ENCODE data around the gene VPS18.
A peak's percentile ranks its signal among the peaks of the same experiment; 100 is the strongest.

The VPS18 gene

DNA sequence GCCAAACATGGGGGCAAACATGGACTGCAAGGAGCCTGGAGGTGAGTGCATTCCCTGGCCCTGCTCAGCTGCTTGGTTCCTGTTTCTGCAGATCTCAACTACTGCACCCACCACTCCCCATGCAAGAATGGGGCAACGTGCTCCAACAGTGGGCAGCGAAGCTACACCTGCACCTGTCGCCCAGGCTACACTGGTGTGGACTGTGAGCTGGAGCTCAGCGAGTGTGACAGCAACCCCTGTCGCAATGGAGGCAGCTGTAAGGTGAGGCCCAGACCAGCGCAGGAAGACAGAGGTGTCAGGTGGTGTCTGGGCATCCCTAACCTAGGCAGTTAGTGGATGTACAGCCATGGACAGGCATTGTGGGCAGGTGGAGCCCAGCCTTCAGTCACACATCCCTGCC, 40.2 kb downstream of the VPS18 start:
- DNase-seq (ENCODE audit: low read depth in 3 of 3) = no peak

DNA sequence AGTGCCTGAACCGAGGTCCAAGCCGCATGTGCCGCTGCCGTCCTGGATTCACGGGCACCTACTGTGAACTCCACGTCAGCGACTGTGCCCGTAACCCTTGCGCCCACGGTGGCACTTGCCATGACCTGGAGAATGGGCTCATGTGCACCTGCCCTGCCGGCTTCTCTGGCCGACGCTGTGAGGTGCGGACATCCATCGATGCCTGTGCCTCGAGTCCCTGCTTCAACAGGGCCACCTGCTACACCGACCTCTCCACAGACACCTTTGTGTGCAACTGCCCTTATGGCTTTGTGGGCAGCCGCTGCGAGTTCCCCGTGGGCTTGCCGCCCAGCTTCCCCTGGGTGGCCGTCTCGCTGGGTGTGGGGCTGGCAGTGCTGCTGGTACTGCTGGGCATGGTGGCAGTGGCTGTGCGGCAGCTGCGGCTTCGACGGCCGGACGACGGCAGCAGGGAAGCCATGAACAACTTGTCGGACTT, 42.0 kb downstream of the VPS18 start:
- no peak for DNase-seq (ENCODE audit: low read depth in 3 of 3)

DNA sequence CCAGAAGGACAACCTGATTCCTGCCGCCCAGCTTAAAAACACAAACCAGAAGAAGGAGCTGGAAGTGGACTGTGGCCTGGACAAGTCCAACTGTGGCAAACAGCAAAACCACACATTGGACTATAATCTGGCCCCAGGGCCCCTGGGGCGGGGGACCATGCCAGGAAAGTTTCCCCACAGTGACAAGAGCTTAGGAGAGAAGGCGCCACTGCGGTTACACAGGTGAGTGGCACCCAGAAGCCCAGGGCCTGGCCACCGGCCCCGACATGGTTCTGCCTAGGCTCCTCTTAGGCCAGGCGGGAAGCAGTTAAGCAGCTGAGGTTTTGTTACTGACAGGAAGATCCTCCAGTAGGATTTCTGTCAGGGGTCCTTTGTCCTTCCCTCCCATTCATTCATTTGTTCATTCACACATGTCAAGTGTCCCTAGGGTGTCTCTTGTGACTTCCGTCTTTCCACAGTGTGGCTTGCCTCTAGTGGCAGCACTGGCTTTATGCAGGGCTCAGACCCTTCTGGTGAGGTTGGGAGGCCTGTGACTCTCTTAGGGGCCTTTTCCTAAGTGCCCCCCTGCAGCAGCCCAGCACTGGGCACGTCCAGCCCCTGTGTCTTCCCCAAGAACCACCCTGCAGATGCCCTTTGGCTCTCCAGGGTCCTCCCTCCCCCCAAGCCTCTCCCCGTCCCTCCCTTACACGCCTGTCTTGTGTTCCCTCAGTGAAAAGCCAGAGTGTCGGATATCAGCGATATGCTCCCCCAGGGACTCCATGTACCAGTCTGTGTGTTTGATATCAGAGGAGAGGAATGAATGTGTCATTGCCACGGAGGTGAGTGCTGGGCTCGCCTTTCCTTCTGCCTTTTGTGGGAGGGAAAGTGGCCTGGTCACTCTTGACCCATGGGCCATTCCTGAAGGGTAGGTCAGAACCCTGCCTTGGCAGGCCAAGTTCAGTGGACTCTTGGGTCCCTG, 42.7 kb downstream of the VPS18 start:
- DNase-seq (ENCODE audit: low read depth in 3 of 3) = no peak

DNA sequence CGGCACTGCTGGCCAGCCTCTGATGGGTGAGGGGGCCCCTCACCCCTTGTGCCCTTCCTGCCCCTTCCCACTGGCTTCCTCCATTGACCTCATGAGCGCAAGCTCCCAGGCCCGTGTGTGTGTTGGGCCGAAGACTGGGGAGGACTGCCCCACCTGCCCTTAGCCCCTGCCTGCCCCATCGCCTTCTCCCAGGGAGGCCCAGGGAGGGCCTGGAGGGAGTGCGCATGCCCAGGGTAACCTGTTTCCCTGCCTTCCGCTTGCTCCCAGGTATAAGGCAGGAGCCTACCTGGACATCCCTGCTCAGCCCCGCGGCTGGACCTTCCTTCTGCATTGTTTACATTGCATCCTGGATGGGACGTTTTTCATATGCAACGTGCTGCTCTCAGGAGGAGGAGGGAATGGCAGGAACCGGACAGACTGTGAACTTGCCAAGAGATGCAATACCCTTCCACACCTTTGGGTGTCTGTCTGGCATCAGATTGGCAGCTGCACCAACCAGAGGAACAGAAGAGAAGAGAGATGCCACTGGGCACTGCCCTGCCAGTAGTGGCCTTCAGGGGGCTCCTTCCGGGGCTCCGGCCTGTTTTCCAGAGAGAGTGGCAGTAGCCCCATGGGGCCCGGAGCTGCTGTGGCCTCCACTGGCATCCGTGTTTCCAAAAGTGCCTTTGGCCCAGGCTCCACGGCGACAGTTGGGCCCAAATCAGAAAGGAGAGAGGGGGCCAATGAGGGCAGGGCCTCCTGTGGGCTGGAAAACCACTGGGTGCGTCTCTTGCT, 43.7 kb downstream of the VPS18 start:
- DNase-seq (ENCODE audit: low read depth in 3 of 3) = no peak

DNA sequence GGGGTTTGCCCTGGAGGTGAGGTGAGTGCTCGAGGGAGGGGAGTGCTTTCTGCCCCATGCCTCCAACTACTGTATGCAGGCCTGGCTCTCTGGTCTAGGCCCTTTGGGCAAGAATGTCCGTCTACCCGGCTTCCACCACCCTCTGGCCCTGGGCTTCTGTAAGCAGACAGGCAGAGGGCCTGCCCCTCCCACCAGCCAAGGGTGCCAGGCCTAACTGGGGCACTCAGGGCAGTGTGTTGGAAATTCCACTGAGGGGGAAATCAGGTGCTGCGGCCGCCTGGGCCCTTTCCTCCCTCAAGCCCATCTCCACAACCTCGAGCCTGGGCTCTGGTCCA, 44.3 kb downstream of the VPS18 start:
- no peak for DNase-seq (ENCODE audit: low read depth in 3 of 3)

DNA sequence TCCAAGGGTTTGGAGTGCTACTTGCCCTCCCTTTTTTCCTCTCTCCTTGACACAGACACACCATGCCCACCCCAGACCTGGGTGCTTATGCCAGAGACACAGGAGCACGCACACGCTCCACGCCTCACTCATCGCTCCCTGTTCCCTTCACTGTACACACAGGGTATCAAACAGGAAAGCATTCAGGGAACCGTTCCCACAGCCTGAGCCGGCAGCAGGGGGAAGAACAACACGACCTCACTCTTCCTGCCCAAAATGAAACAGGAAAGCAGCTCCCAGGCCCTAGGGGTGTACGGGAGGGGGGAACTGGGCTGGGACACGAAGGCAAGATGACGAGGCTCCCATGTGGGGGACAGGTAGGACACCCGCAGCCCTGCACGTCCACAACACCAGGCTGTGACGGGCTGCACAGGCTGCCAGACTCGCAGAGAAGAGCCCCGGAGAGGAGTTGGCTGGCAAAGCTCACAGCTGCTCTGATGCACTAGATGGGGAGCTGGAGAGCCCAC, 46.1 kb downstream of the VPS18 start:
- DNase-seq (ENCODE audit: low read depth in 3 of 3) = no peak

DNA sequence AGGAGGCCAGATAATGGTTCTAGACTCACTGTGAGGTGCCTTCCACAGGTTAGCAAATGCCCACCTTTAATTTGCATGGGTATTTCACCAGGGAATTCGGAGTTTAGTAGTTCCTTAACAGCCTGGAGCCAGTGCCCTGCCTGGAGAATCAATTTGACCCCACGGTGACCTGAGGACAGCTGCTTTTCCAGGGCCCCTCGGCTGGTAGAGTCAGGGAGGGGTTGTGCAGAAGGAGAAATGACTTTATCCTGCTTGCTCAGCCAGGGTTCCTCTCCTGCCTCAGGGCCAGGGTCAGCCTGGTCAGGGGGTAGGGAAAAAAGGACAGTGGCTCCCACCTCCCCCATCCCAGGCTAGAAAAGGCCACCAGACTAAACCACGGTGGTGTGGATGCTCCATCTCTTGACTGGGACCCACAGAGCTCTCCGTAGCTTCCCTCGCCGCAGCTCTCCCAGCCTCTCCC, 46.8 kb downstream of the VPS18 start:
- DNase-seq (ENCODE audit: low read depth in 3 of 3) = no peak

DNA sequence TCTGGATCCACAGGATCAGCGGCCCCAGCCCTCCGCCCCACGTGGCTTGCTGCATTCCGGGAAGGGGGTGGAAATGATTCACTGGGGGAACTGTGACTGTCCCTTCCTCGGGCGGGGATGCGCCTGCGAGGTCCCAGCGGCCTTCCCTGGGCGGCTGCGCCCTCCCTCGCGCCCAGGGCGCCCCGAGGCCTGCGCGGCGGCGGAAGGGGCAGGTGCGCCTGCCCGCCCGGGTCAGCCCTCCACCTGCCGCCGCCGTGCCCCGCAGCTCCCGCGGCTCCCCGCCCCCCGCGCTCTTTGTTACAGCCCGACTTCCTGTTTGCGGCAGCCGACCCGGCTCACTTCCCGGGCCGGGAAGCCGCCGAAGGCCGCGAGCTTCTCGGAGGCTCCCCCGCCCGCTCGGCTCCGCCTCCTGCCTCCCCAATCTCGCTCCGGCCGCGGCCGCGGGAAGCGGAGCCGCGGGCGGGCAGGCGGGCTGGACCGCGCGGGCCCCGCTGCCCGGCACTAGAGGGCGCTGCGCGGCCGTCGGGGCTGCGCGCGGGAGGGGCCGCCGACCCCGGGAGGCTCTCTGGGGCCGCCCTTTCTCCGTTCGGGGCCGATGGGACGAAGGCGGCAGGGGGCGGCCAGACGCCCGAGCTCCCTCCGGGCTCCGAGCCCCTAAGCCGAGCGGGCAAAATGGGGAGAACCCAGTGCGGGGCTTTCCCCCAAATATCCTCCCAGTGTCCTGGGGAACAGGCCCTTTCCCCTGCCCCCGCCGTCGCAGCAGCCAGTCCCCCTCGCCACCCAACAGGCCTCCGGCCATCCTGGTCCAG, 47.5 kb downstream of the VPS18 start:
- peak; percentile 37 to 63 (median 39) for DNase-seq (ENCODE audit: low read depth in 3 of 3)

DNA sequence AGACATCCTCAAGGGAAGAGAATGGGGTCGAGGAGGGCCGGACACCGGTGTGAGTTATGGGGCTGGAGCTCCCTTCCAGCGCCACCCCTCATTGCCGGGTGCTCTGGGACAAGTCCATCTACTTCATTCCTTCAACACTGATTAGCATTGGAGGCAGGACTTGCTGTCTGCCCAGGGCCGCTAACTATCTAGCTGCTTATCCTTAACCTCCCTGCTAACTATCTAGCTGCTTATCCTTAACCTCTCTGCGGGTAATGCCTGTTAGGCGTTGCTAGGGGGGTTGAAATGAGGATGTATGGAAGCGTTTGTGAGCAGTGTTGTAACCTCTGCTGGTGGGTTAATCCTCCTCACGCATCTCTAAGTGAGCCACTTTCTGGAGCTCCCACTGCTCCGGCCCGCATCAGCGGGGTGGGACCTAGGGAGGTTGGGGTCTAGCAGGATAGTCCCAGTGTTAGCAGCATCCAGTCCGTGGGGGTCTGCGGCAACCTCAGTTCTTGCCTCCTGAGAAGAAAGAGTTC, 48.1 kb downstream of the VPS18 start:
- no peak for DNase-seq (ENCODE audit: low read depth in 3 of 3)

DNA sequence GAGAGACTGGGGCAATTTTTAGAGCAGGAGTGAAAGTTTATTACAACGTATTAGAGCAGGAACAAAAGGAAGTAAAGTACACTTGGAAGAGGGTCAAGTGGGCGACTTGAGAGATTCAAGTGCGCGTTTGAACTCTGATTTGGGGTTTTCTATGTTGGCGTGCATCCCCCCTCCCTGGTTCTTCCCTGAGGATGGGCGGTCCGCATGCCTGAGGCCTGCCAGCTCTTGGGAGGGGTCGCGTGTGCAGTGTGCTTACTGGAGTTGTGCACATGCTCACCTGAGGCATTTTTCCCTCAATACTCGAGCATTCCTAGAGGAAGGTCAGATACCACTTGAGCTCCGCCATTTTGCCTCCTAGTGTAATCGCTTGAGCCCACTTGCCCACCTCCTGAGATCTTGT, 48.6 kb downstream of the VPS18 start:
- no peak for DNase-seq (ENCODE audit: low read depth in 3 of 3)

DNA sequence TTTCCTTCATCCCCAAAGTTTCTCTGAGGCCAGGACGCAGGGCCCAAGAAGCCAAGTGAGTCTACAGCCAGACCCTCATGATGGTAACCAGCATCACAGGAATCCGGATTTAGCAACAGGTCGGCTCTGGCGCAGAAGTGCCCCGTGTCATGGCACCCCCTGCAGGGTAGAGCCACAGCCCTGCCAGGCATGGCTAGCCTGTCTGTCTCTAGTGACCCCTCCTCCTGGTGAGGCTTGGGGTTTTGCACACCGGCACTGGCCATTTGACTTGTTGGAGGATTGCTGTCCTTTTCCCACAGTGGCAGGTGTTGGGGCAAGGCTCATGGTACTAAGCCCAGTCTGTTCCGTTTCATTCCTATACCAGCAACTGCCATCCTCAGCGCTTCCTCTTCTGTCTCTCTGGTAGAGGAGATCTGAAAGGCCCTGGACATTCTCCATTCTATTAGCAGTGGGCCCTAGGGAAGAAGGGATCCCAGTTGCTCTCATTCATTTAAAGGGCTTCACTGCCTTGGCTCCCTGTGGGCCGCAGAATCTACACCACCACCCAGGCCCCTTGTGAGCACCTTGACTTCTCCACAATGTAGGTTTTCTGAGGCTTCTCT, 49.6 kb downstream of the VPS18 start:
- DNase-seq (ENCODE audit: low read depth in 3 of 3) = no peak

DNA sequence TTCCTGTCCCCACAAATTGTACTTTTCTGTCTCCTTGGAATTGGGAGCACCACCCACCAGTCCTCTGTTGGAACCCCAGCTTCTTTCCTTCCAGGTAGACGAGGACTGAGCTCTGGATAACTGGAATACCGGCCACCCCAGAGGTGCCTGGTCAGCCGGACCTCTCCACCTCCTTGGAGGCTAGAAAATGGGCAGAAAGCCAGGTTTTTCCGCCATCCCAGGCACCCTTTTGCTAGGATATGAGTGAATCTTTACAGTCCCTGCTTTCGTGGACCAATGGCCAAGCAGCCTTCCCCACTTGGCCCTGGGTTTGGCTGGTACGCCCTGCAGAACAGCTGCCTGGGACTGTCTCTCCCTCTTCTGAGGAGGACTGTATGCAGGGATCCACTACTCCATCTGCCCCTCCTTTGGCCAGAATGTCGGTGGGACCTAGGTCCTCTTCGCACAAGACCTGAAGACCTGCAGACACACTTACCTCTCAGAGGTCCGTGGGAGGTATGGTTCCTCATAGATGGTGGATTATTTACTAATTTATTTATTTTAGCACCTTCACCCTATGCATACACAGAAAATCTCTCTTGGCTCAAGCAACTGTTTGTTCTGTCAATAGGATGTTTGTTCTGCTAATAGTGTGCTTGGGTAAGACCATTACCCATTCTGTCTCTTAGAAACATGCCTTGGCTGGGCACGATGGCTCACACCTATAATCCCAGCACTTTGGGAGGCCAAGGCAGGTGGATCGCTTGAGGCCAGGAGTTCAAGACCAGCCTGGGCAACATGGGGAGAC, 50.5 kb downstream of the VPS18 start:
- DNase-seq (ENCODE audit: low read depth in 3 of 3) = no peak

DNA sequence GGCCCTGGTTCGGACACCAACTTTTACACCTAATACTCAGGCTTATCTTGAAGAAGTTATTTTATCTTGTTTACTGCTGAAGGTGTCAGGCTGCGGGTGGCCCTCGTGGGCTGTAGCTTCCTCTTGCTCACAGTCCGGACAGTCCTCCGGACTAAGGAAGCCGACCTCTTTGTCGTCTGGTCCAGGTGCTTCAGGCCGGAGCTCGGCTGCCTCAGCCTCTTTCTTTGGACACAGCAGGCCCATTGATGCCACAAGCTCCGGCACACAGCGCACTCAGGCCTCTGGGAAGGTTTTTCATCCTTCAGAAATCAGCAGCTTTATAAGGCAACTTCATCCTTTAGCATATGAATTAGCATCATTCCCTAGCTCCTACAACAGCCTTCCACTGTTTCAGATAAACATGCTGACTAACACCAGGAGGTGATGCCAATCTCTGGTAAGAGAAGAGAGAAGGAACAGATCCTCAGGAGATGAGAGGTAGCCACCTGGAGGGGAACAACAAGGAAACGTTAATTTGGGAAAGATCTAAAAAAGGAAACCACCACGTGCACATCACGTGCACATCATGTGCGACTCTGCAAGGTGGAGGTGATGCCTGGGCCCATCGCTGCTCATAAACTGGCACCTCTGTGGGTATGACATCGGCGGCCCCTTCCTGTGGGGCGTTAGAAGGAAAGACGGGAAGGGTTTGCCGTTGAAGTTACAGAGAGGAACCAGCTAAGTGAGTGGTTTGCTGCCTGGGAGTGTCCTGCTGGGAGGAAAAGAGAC, 54.6 kb downstream of the VPS18 start:
- no peak for DNase-seq (ENCODE audit: low read depth in 3 of 3)

DNA sequence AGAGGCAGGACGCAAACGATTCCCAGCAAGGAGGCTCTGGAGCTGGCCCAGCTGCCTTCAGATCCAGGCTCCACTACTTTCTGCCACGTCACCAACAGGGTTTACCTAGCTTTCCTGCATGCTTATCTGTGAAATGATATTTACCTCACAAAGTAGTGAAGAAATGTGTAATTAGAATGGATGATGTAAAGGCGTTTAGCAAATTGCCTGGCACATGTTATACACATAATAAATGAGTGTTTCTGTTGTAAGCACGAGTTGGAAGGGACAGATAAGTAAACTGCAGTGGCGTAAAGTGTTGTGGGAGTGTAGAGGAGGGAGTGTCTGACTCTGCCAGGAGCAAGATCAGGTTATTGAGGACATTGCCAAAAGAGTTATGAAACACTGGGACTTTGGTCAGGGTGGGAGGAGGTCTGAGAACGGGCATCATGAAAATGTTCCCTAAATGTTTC, 55.5 kb downstream of the VPS18 start:
- DNase-seq (ENCODE audit: low read depth in 3 of 3) = no peak

DNA sequence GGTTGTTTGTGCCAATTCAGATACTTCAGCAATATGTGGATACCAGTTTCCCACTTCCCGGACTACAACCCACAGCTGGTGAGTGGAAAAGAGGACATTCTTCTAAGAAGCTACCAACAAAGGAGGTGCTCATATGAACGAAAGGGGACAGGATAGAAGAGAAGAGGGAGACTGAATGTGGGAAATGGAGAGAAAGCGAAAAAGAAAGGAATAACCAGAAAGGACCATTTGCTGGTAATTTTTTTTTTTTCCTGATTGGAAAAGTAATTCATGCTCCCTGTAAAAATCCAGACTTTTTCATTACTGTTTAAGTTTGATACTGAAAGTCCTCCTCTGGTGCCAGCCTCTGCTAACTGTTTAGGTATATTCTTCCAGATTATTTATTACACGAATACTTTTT, 57.5 kb downstream of the VPS18 start:
- no peak for DNase-seq (ENCODE audit: low read depth in 3 of 3)

DNA sequence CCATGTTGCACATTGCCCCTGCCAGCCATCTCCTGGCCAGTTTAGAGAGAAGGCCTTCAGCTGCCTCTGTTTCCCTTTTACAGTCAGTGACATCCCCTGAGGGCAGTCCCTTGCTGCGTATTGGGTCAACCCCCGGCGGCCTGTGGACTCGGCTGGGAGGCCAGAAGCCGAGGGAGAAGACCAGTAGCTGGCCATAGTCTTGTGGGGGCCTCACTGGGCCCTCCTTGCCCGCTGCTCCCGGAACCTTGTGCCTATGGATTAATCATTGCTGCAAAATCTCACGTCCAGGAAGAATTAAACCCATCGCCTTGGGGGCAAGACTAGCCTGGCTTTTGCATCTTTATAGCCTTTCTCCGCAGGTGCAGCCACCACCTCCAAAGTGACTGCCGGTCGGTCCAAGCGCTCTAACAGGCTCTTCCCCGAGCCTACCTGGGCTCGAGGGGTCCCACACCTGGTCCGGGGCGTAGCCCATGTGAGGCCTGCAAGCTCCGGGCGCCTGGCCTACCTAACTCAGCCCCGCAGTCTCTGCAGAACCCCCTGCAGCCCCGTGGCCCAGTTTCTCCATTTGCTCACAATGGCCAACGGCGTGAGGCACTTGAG, 58.2 kb downstream of the VPS18 start:
- DNase-seq (ENCODE audit: low read depth in 3 of 3) = no peak

DNA sequence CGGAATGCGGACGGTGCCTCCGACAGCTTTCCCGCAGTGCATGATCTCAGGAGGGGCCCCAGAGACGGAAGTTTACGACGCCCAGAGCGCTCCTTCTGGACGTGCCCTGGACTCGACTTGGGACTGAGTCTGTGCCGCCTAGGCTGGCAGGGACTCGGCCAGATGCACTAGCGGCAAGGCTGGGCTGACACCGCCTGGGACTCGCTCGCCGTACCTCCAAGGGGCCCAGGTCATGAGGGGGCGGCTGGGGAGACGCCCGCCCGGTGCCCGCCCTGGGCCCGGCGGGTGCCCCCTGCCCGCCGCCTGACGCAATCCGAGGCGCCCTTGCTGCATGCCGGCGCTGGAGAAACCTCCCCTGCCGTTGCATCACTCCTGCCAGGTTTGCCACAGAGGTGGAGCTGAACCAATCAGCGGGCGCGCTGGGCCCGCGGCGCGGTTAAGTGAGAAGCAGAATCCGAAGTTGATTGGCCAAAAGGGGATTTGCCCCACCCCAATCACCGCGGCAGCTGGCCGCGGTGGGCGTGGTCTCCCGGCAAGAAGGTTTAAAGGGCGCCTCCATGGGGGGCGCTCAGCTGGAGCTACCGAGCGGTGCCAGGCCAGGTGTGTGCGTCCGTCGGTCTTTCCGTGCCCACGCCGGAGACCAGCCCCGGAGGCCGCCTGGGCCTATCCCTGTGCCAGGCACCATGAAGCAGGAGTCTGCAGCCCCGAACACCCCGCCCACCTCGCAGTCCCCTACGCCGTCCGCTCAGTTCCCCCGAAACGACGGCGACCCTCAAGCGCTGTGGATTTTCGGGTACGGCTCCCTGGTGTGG, 58.9 kb downstream of the VPS18 start, which contains the start of gene CHAC1:
TSS of gene CHAC1 (plus strand) at position 571 of the 812 bp plus-strand sequence. CDS start at position 684, 113 bp downstream.
- peak; percentile 92 to 97 (median 96) for DNase-seq (ENCODE audit: low read depth in 3 of 3)

Data from stimulated activated CD4-positive, alpha-beta T cell treated with anti-CD3 and anti-CD28 coated beads, TNF-alpha, amount 100 ng/mL, for 48 hours (primary cell).